Measurements from ENCODE around the gene AKR1C2.
"Not testable (repeated sequence)": the region's sequence is repeated elsewhere in the genome, so short reads cannot be mapped to it uniquely, and the experiment has no call there.

AKR1C2 gene

DNA sequence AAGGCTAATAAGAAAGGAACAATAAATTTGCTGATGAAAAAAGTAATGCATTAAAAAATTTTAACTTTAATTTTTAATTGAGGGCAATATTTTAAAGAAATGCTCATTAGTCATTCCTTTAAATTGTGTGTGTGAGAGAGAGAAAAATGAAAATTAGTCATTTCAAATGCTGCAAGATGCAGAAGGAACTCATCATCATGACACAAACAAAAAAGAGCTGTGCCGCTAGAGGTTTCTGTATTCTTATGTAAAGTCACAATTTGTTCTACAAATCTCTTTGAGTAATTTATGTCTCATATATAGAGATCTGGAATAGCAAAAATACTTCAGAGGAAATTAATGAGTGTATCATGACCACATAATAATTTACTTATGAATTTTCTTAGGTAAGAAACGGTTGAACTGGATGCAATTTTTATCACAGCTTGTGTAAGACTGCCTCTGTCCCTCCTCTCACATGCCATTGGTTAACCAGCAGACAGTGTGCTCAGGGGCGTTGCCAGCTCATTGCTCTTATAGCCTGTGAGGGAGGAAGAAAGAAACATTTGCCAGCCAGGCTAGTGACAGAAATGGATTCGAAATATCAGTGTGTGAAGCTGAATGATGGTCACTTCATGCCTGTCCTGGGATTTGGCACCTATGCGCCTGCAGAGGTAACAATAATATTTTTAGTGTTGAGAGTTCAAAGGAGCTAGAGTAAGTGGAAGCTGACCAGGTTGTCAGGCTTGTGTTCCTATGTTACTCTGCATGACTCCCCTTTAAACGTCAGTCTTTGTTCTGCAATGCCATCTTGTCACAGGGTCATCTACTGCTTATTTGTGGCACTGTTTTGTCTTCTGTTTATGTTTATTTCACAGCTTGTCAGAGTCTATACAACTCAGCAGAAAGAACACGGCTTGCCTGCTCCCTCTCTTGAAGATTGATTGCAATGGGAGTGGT lies 40.5 kb downstream of the AKR1C2 start, which contains the start of gene AKR1C1:
Gene AKR1C1 (plus strand): TSS at position 540 of the 939 bp plus-strand sequence. CDS start 30 bp downstream, at position 570.
- DNase-seq (ENCODE audit: low read depth, low spot score); POLR2A ChIA-PET; CTCF ChIA-PET; H3K4me3 ChIP-seq (ENCODE audit: low read depth, low read length): not testable (repeated sequence)

DNA sequence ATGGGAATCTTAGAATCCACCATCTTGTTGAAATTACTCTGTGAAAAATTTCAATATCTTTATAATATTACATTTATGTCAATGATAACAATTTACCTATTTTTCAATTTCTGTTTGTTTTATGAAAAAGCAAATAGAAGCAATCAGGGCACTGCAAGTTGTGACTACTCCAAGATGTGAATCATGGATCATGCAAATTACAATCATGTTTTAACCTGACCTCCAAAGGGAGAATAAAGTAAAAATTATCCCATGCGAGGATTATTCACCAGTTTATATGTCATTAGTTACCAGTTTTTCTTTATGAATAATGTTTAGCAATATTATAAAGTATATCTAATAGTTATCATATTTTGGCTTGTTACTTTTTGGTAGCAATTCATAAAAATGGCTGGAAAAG lies 41.3 kb downstream of the AKR1C2 start:
- DNase-seq (ENCODE audit: low read depth, low spot score); H3K4me3 ChIP-seq (ENCODE audit: low read depth, low read length); CTCF ChIA-PET; POLR2A ChIA-PET: not testable (repeated sequence)

DNA sequence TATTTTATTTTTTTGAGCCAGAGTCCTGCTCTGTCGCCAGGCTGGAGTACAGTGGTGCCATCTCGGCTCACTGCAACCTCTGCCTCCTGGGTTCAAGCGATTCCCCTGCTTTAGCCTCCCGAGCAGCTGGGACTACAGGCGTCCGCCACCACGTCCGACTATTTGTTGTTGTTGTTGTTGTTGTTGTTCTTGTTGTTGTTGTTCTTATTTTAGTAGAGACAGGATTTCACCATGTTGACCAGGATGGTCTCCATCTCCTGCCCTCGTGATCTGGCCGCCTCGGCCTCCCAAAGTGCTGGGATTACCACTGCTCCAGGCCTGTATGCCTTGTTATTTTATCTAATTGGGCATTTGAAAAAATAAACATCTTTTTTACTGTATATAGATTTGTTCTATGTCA lies 42.1 kb downstream of the AKR1C2 start:
- POLR2A ChIA-PET, result not testable (repeated sequence)

DNA sequence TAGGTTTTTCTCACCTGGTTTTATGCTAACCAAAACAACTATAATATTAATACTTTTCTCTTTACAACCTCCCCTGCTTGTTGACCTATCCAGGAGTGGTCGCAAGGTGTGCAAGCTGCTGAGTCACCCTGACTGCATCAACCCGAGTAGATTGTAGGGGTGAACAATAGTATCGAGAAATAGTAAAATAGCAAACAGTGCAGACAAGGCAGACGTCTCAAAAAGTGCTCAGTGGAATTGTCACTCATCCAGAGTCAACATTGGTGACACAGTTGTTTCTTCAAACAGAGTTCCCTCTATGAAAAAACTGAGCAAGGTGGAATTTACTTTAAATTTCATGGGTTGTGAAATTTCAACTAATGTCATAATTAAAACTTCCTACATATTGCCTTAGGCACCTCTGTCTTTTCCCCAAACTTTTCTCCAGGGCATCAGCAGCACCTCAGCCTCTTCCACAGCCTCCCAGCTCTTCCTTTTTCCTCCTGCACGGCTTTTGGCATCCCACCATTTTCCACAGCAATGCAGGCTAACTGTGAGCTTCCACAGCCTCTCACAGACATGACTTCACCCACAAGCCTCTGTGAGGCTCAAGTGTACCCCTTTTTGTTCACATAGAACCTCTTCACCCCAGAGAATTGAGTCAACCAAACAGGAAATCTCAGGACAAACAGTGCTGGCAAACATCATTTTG lies 46.6 kb downstream of the AKR1C2 start:
- DNase-seq (ENCODE audit: low read depth, low spot score); CTCF ChIA-PET; POLR2A ChIA-PET; H3K4me3 ChIP-seq (ENCODE audit: low read depth, low read length): not testable (repeated sequence)

More for the DNA sequence above, 42.1 kb downstream of the AKR1C2 start:
- DNase-seq (ENCODE audit: low read depth, low spot score); H3K4me3 ChIP-seq (ENCODE audit: low read depth, low read length); CTCF ChIA-PET: not testable (repeated sequence)

DNA sequence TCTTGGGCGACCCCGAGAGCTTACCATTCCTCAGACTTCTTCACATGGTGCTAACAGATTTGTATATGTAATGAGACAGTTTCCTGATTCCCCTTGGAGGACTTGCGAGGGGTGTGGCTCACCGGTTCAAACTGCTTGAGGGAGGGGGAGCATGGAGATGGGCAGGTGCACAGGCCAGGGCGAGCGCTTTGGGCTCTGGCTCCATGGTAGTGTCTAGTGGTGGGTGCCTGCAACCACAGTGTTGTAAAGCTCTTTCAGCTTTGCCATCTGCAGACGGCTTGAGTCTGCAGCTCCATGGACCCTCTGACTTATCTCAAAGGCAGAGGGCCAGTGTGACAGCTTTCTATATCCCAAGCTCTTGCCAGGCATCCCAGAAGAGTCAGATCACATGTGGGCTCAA lies 47.6 kb downstream of the AKR1C2 start:
- H3K4me3 ChIP-seq (ENCODE audit: low read depth, low read length); POLR2A ChIA-PET; DNase-seq (ENCODE audit: low read depth, low spot score): not testable (repeated sequence)
- CTCF ChIA-PET, result interaction anchor here (1.3 kb wide), 1 partner anchor 138 kb away, joined by 4 read pairs; the partner anchor contains the start of gene AKR1C3

DNA sequence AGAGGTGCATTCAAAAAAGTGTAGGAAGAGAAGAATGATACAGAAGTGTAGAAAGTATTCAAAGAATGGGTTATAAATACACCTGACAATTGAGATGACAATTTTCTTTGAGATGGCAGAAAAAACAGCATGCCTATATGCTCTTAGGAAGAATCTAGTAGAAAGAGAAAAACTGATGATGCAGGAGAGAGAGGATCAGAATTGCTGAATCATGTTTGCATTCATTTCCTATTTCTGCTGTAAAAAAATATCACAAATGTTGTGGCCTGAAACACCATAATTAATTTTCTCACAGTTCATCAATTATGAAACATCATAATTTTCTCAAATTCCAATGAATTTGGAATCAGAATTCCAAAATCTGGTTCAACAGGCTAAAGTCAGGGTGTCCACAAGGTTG lies 50.3 kb downstream of the AKR1C2 start:
- H3K4me3 ChIP-seq (ENCODE audit: low read depth, low read length), result no peak overlapping the region
- no peak for DNase-seq (ENCODE audit: low read depth, low spot score)
- POLR2A ChIA-PET, result no interaction called here
- CTCF ChIA-PET, result no interaction called here
- TF ChIP-seq, protein P1, sequence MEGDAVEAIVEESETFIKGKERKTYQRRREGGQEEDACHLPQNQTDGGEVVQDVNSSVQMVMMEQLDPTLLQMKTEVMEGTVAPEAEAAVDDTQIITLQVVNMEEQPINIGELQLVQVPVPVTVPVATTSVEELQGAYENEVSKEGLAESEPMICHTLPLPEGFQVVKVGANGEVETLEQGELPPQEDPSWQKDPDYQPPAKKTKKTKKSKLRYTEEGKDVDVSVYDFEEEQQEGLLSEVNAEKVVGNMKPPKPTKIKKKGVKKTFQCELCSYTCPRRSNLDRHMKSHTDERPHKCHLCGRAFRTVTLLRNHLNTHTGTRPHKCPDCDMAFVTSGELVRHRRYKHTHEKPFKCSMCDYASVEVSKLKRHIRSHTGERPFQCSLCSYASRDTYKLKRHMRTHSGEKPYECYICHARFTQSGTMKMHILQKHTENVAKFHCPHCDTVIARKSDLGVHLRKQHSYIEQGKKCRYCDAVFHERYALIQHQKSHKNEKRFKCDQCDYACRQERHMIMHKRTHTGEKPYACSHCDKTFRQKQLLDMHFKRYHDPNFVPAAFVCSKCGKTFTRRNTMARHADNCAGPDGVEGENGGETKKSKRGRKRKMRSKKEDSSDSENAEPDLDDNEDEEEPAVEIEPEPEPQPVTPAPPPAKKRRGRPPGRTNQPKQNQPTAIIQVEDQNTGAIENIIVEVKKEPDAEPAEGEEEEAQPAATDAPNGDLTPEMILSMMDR (IDR thresholded peaks at IDR 0.05; ENCODE audit: insufficient read depth, low read length, missing control alignments), result no peak

DNA sequence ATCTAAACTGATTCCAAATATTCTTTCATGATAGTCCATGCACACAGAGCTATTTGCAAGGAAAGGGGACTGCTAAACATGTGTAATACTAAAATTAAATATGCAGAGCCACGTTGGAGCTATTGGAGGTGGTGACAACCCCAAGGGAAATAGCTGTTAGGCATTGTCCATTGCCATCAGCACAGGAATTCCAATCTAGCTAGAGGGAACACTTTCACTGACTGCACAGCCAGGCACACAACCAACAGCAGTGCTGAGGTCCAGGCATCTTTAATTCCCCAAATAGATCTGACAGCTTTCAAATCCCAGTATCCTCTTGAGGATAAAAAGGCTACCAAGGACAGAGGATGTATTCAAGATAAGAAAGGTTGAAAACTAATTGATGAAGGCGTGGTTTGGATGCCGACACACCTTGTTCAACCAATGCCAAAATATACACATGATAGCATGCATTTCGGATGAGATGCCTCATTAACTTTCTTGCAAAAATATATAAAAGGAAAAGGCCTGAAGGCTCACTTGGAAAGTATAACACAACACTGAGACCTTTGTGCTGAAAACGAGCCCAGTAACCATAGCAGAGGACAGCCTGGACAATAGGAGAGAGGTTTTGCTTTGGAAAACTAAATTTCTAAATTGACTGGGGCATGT lies 52.0 kb downstream of the AKR1C2 start:
- DNase-seq (ENCODE audit: low read depth, low spot score); POLR2A ChIA-PET; H3K4me3 ChIP-seq (ENCODE audit: low read depth, low read length); CTCF ChIA-PET: not testable (repeated sequence)

DNA sequence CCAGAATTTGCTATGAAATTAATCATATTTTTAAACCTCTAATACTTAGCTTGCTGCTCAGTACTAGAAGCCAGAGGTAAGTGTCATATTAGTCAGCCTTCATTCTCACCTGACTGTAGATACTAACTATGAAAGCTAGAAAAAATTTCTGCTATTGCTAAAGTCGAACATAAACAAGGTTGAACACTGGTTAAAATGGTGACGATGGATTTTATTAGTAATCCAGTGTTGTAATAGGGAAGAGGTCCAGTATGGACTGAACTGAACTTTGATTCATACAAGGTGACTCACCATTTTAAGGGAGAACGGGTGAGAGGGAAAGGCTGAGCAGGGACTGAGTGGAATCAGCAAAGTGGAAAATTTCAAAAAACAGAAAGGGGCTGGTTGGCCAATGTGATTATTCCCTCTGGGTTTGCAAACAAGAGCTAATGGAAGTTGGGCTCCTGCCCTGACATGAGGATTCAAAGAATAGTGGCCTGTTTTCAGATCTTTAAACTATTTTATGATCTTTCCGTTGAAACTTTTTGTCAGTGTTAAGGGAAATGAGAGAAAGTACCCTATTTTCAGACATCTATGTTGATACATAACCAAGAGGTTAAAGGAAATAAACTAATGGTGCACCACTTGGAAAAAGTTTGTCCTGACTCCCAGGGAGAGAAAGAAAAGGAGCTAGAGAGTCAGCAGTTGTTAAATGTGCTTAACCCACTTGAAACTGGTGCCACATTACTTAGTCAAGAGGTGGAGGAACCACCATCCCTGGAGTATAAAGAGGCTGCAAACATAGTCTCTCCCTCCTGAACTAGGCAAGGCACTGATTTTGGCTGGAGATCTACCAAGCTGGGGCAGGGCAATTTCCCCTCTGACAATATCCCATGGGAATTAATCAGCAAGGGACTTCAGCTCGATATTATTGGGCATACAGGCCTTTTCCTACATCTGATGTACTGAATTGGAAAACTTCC lies 55.7 kb downstream of the AKR1C2 start:
- DNase-seq (ENCODE audit: low read depth, low spot score), result peak; percentile 80
- ChIA-PET POLR2A (no interaction called here), CTCF (interaction anchor here (1.0 to 2.5 kb wide), 2 partner anchors 95 to 98 kb away, joined by 3 to 13 read pairs; no protein-coding TSS in a partner anchor)
- no peak overlapping the region for H3K4me3 ChIP-seq (ENCODE audit: low read depth, low read length)
- TF ChIP-seq, protein P1 (IDR thresholded peaks at IDR 0.05; ENCODE audit: insufficient read depth, low read length, missing control alignments), result no peak
